ENCODE results near the gene CHEK2. TPM values are rescaled to one million over a fixed set of nuclear protein-coding genes. Genes with fewer than 3 reads are reported as not detected.
"Not testable (repeated sequence)": the region's sequence is repeated elsewhere in the genome, so short reads cannot be mapped to it uniquely, and the experiment has no call there.

Gene CHEK2
- total RNA-seq, 1 experiment from 2014 or later = 61.1 TPM

GRCh38 chr22:28680813-28681490, 60.7 kb downstream of the CHEK2 start:
- H2BK12ac ChIP-seq (ENCODE audit: insufficient read length, low read depth, low read length); H3K4ac ChIP-seq (ENCODE audit: low read depth, low read length); H3K18ac ChIP-seq (ENCODE audit: insufficient read length, low read depth, low read length); H4K5ac ChIP-seq (ENCODE audit: insufficient read length, low read depth, low read length); H3K27ac Mint-ChIP-seq; H2AK5ac ChIP-seq (ENCODE audit: insufficient read length, low read length); H3K9ac ChIP-seq (ENCODE audit: extremely low read depth, insufficient read length, low read length); H4K20me1 ChIP-seq (ENCODE audit: control insufficient read depth, insufficient read depth, insufficient read length); H3K4me1 Mint-ChIP-seq; H4K91ac ChIP-seq (ENCODE audit: insufficient read length, low read depth, low read length); DNase-seq; H3K23me2 ChIP-seq (ENCODE audit: insufficient read length, low read depth, low read length, poor library complexity, severe bottlenecking); H3K9me3 Mint-ChIP-seq; H3K9me3 ChIP-seq (ENCODE audit: control insufficient read depth, low read depth, low read length); H3K79me2 ChIP-seq (ENCODE audit: insufficient read depth, low read length); H2BK120ac ChIP-seq (ENCODE audit: low read depth, low read length, poor library complexity, severe bottlenecking); H2BK20ac ChIP-seq (ENCODE audit: low read depth, low read length, poor library complexity, severe bottlenecking); H4K8ac ChIP-seq (replicated peaks; ENCODE audit: insufficient read length, low read depth, low read length); H3K23ac ChIP-seq (ENCODE audit: insufficient read length, low read depth, low read length); H3K56ac ChIP-seq (ENCODE audit: insufficient read length, low read depth, low read length); H3K79me1 ChIP-seq (ENCODE audit: insufficient read depth, low read depth, low read length, poor library complexity, severe bottlenecking); H3K4me1 ChIP-seq (ENCODE audit: insufficient read depth, low read length); H3K27me3 ChIP-seq (ENCODE audit: insufficient read depth, low read length); H3K4me2 ChIP-seq (ENCODE audit: insufficient read depth, insufficient read length, low read length); H3K14ac ChIP-seq (ENCODE audit: insufficient read depth, low read length); H2AFZ ChIP-seq (ENCODE audit: low read length); H3K27ac ChIP-seq (ENCODE audit: insufficient read length, low read depth, low read length); H3K36me3 Mint-ChIP-seq (ENCODE audit: insufficient read depth in 1 of 3, low read depth in 3 of 3); H2BK5ac ChIP-seq (ENCODE audit: insufficient read length, low read length); H2BK15ac ChIP-seq (ENCODE audit: low read depth, low read length); H3T11ph ChIP-seq (ENCODE audit: low read length): not testable (repeated sequence)
- Mint-ChIP-seq H3K27me3 (ENCODE audit: low read depth) (peaks cover 26% of the 10 kb centered on the region), H3K4me3 (peak overlapping the region; percentile 77 to 95; a peak in 2 of 5 replicates)
- no CpG with 5 or more reads among the region's 5 CpGs for WGBS (ENCODE audit: extremely low coverage, insufficient read length, low lambda C conversion rate)

DNA sequence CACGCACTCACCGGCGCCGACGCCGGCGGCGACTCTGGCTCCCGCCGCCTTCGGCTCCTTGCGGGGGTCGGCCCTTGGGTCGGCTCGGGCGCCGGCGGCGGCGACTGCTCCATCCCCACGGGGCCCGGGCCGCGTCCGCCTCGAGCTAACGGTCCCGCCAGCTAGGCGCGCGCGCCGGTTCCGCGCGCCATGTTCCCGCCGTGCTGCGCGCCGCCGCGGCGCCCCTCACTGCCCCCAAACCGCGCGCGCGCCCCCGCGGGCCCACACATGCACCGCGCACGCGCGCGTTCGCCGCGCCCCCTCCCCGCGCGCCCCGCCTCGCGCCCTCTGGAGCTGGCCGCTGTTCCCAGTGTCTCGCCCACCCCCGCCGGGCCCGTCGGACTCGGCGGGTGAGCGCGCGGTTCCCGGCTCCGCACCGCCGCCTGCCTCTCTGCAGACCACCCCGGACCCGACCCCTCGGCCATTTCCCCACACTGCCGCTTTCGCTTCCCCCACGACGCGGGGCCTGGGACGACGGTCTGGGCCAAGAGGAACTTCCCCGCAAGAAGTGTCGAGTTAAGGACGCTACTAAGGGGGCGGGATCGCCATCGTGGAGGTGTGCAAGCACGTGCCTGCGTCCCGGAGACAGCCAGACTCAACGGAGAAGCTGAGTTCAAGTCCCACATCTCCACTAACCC, 61.9 kb downstream of the CHEK2 start, which contains the start of gene TTC28:
Gene TTC28 (minus strand): TSS at position 230 of the 677 bp plus-strand sequence. CDS start 117 bp downstream, at position 113.
- H3K14ac ChIP-seq (ENCODE audit: insufficient read depth, low read length) = peak within 1 kb of the TSS; percentile 84; the same call in 1 of the 2 replicates
- H3K4me3 Mint-ChIP-seq = peak within 1 kb of the TSS; percentile 77 to 95
- not testable (repeated sequence) for H3K27me3 ChIP-seq (ENCODE audit: insufficient read depth, low read length); H3K23ac ChIP-seq (ENCODE audit: insufficient read length, low read depth, low read length); H3K36me3 Mint-ChIP-seq (ENCODE audit: insufficient read depth in 1 of 3, low read depth in 3 of 3); H3K4me1 Mint-ChIP-seq; H2AK5ac ChIP-seq (ENCODE audit: insufficient read length, low read length); H4K8ac ChIP-seq (replicated peaks; ENCODE audit: insufficient read length, low read depth, low read length); H3K56ac ChIP-seq (ENCODE audit: insufficient read length, low read depth, low read length); H2BK5ac ChIP-seq (ENCODE audit: insufficient read length, low read length); H3K79me1 ChIP-seq (ENCODE audit: insufficient read depth, low read depth, low read length, poor library complexity, severe bottlenecking); H3K9me3 ChIP-seq (ENCODE audit: control insufficient read depth, low read depth, low read length); H2BK120ac ChIP-seq (ENCODE audit: low read depth, low read length, poor library complexity, severe bottlenecking); H2BK20ac ChIP-seq (ENCODE audit: low read depth, low read length, poor library complexity, severe bottlenecking); H3K9me3 Mint-ChIP-seq; H4K91ac ChIP-seq (ENCODE audit: insufficient read length, low read depth, low read length); H3K4me1 ChIP-seq (ENCODE audit: insufficient read depth, low read length); H3K4ac ChIP-seq (ENCODE audit: low read depth, low read length); H3K23me2 ChIP-seq (ENCODE audit: insufficient read length, low read depth, low read length, poor library complexity, severe bottlenecking); H3K27ac ChIP-seq (ENCODE audit: insufficient read length, low read depth, low read length); H4K20me1 ChIP-seq (ENCODE audit: control insufficient read depth, insufficient read depth, insufficient read length); H2BK12ac ChIP-seq (ENCODE audit: insufficient read length, low read depth, low read length); H2BK15ac ChIP-seq (ENCODE audit: low read depth, low read length); H3K79me2 ChIP-seq (ENCODE audit: insufficient read depth, low read length); H4K5ac ChIP-seq (ENCODE audit: insufficient read length, low read depth, low read length); H3T11ph ChIP-seq (ENCODE audit: low read length); H2AFZ ChIP-seq (ENCODE audit: low read length)
- H3K9ac ChIP-seq (ENCODE audit: extremely low read depth, insufficient read length, low read length) = peak within 1 kb of the TSS; percentile 44
- H3K27ac Mint-ChIP-seq = peak within 1 kb of the TSS in 2 of 3 experiments; percentile 84 to 87; a peak in 3 of 7 replicates
- WGBS (ENCODE audit: extremely low coverage, insufficient read length, low lambda C conversion rate) = no CpG with 5 or more reads among the region's 101 CpGs
- DNase-seq = peak; percentile 56
- H3K18ac ChIP-seq (ENCODE audit: insufficient read length, low read depth, low read length) = peak within 1 kb of the TSS; percentile 70
- H3K4me2 ChIP-seq (ENCODE audit: insufficient read depth, insufficient read length, low read length) = peak within 1 kb of the TSS; percentile 51
- H3K27me3 Mint-ChIP-seq (ENCODE audit: low read depth) = peaks cover 26% of the 10 kb centered on the region

Data from H9 (cell line).